ENCODE results near the gene SRRM1.

SRRM1 gene

DNA sequence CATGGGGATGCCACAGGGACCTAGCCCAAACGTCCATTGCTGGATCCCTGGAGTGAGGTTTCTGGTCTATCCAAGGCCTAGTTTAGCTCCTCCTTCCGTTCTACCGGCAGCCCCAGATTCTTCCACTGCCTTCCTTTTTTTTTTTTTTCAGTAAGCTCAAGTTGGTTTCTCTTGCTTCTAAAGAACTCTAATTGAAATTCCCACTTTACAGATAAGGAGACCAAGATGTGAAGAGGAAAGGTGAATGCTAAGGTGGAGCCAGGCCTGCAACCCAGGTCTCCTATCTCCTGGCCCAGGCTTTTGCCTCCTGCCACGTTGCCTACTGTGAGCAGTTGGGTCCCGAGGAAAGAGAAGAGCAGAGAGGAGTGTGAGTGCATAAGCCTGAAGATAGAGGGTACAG is 70.6 kb downstream of the SRRM1 start:
- H3K9me3 ChIP-seq = no peaks in the 10 kb centered on the region
- no peak overlapping the region for H3K4me3 ChIP-seq (ENCODE audit: low read depth in 1 of 2, low read length in 1 of 2)
- TF ChIP-seq CTCF (IDR thresholded peaks at IDR 0.05) = no peak

GRCh38 chr1:24714859-24715520 is 71.9 kb downstream of the SRRM1 start:
- H3K36me3 ChIP-seq = no peaks in the 10 kb centered on the region
- H3K27ac ChIP-seq = no peak overlapping the region
- H3K4me3 ChIP-seq (ENCODE audit: low read depth in 1 of 2, low read length in 1 of 2) = no peak overlapping the region
- no peaks in the 10 kb centered on the region for H3K4me1 ChIP-seq (ENCODE audit: control insufficient read depth in 1 of 2, insufficient read depth in 1 of 2, low read depth in 1 of 2, low read length in 1 of 2)
- H3K27me3 ChIP-seq = no peaks in the 10 kb centered on the region
- no peaks in the 10 kb centered on the region for H3K9me3 ChIP-seq
- TF ChIP-seq CTCF (IDR thresholded peaks at IDR 0.05) = no peak

More for the DNA sequence above, 70.6 kb downstream of the SRRM1 start:
- H3K27me3 ChIP-seq = no peaks in the 10 kb centered on the region
- no peaks in the 10 kb centered on the region for H3K4me1 ChIP-seq (ENCODE audit: control insufficient read depth in 1 of 2, insufficient read depth in 1 of 2, low read depth in 1 of 2, low read length in 1 of 2)
- no peaks in the 10 kb centered on the region for H3K36me3 ChIP-seq
- no peak overlapping the region for H3K27ac ChIP-seq

- no peaks in the 10 kb centered on the region for H3K4me1 ChIP-seq (ENCODE audit: control insufficient read depth in 1 of 2, insufficient read depth in 1 of 2, low read depth in 1 of 2, low read length in 1 of 2)
- H3K27me3 ChIP-seq = no peaks in the 10 kb centered on the region
- H3K36me3 ChIP-seq = no peaks in the 10 kb centered on the region
- H3K27ac ChIP-seq = no peak overlapping the region
- no peaks in the 10 kb centered on the region for H3K9me3 ChIP-seq
- TF ChIP-seq CTCF (IDR thresholded peaks at IDR 0.05) = no peak
- H3K4me3 ChIP-seq (ENCODE audit: low read depth in 1 of 2, low read length in 1 of 2) = no peak overlapping the region
Measured at GRCh38 chr1:24715658-24716057, 72.6 kb downstream of the SRRM1 start.

DNA sequence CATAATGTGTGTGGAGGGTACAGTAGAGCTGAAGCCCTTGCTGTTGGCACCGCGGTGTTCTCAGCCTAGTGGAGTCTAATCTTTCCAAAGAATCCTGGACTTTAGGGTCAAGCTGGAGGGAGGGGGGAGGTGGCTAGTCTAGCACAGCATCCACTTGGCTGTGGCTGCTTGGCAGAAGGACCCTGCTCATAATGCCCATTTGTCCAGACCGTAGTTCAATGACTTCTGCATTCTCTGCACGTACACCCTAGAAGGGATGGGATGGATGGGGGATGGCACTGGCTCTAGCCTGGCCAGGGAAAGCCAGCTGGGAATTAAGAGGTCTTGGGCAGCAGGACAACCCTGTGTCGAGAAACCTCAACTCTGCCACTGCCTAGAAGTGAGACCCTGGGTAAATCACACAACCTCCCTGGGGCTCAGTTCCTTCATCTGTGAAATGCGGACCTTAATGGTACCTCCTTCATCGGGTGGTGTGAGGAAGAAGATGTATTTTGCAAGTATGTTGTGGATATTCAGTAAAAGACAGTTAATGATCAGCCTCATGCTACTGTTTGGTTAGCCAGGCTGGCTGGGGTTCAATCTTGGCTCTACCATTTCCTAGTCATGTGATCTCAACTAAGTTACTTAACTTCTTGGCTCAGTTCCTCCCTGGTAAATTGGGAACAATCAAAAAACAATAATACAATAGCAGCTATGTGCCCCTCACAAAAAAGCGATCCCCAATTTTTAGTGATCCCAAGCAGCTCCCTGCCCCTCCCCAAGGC is 75.0 kb downstream of the SRRM1 start:
- H3K9me3 ChIP-seq = no peaks in the 10 kb centered on the region
- H3K36me3 ChIP-seq = no peaks in the 10 kb centered on the region
- TF ChIP-seq CTCF (IDR thresholded peaks at IDR 0.05) = no peak
- no peaks in the 10 kb centered on the region for H3K4me1 ChIP-seq (ENCODE audit: control insufficient read depth in 1 of 2, insufficient read depth in 1 of 2, low read depth in 1 of 2, low read length in 1 of 2)
- no peak overlapping the region for H3K4me3 ChIP-seq (ENCODE audit: low read depth in 1 of 2, low read length in 1 of 2)
- no peak overlapping the region for H3K27ac ChIP-seq
- no peaks in the 10 kb centered on the region for H3K27me3 ChIP-seq

DNA sequence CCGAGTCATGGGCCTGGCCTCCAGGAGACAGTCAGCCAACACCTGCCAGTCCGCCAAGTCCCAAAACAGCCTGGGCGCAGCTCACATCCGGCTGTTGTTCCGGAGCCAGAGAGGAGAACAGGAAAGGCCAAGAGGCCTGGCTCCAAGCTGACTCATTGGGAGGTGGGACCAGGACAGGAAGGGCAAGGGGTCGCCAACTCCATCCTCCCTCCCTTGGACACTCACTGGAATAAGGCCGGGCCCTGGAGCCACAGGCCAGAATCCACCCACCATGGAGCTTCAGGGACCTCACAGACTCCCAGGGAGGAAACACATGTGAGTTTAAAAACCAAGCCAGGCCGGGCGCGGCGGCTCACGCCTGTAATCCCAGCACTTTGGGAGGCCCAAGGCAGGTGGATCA is 77.0 kb downstream of the SRRM1 start:
- H3K27ac ChIP-seq = no peak overlapping the region
- no peak for TF ChIP-seq CTCF (IDR thresholded peaks at IDR 0.05)
- H3K9me3 ChIP-seq = no peaks in the 10 kb centered on the region
- H3K4me3 ChIP-seq (ENCODE audit: low read depth in 1 of 2, low read length in 1 of 2) = no peak overlapping the region
- H3K36me3 ChIP-seq = no peaks in the 10 kb centered on the region
- no peaks in the 10 kb centered on the region for H3K27me3 ChIP-seq
- H3K4me1 ChIP-seq (ENCODE audit: control insufficient read depth in 1 of 2, insufficient read depth in 1 of 2, low read depth in 1 of 2, low read length in 1 of 2) = no peaks in the 10 kb centered on the region

All from neutrophil (primary cell).